HG02943 (cell line): ENCODE measurements around the gene CACNA2D3.
"Not testable (repeated sequence)": the region's sequence is repeated elsewhere in the genome, so short reads cannot be mapped to it uniquely, and the experiment has no call there.

Source experiments
- ATAC-seq: cut with Tn5 transposase; IDR thresholded peaks from one replicate; pipeline ENCODE4 v1.9.1; 2021; ENCODE audit warnings: mild to moderate bottlenecking, low read depth, moderate library complexity; ENCODE audit not compliant: unreplicated experiment

CACNA2D3 gene

DNA sequence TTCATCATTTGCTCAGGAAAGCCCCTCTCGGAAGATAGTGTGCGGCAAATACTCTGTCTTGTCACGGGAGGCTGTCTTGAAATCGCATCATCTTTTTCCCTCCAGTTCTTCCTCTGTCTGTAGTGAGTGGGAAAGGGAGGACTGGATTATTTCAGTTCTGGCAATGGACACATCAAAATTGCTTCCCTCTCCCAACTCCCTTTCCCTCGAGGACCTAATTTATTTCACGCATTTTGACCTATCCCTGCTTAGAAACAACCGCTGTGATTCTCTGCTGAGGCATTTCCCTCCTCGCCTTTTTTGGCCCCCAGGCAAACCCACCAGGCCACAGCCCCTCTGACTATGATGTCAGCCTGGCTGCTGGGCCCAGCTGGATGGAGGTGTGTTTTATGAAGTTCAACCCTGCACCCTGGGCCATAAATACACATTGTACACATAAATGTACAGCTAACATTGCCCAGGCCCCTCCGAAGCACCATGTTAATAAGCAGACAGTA lies 944.2 kb downstream of the CACNA2D3 start:
- no peak for ATAC-seq

DNA sequence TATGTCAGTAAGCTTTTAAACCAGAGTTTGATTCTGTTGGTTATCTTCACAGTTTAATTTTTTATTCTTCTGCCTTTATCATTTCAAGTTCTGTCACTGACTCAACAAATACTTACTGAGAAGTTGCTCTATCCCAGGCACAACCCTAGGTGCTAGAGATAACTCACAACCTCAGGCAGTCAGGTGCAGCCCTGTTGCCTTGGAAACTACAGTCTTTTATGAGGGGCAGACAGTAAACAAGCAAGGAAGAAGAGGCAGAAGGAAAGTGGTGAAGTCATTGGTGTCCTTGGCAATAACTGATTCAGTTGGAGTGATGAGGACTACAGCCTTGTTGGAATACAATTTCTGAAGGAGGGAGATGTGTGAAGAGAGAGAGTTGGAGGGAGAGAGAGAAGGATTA lies 947.6 kb downstream of the CACNA2D3 start:
- ATAC-seq: no peak

DNA sequence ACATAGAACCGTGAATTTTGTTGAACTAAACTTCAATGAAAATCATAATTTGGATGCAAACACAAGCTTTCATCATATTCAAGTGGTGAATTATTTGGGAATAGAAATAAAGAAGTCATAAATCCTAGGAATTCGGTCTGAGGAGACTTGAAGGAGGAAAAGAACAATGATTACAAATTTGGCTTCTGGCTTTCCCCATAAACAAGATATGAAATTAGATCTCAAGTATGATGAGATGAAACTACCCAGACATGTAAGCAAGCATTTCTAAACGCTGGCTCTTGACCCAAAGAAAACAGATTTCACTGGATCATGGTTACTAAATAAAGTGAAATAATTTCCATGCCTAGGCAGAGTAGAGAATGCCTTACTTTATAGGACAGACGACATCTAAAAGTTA lies 952.4 kb downstream of the CACNA2D3 start:
- ATAC-seq: no peak

DNA sequence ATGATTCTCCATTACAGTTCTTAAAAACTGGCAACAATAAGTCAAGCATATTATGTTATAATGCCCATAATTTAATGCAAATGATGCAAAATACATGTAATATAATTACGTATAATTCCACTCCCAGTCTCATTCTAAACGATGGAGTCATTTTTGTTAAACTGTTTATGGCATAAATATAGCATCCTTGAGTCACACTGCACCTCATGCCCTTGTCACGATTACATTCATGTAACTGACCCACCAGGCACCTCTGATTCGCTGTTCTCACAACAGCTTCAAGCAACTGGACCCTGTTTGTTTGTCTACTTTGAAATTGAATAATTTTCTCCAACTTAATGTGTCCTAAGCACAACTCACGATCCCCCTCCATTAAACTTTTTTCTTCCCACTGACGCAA lies 953.5 kb downstream of the CACNA2D3 start:
- no peak for ATAC-seq

DNA sequence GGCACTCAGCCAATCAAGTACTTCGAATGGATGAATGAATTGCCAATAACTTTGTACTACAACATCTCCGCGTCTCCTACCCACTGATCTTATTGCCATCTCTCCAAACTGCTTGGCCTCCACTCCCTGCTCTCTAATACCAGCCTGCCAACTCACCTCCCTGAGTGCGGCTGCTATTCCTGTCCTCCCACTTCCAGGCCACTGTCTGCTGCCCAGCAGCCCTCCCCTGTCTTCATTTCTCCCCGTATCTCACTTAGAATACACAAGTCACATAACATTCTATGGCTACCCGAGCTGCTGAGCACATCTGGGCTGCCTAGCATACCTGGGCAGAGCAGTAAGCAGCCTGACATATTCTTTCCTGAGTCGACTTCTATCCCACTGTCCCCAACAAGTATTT lies 955.4 kb downstream of the CACNA2D3 start:
- ATAC-seq: no peak

DNA sequence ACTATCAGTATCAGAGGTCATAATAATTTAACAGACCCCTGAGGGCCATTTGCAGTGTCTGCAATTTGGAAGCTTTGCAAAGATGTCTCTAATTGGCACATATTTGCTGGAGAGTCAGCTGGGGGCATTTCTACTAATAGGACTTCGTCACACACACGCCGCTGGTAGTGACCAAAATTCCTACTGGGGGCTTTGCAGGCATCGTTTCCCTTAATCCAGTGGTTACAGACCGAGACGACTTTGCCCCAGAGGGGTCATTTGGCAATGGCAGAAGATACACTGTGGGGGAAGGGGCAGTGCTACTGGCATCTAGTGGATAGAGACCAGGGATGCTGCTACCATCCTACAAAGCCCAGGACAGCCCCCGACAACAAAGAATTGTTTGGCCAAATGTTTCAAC lies 956.5 kb downstream of the CACNA2D3 start:
- ATAC-seq: no peak

DNA sequence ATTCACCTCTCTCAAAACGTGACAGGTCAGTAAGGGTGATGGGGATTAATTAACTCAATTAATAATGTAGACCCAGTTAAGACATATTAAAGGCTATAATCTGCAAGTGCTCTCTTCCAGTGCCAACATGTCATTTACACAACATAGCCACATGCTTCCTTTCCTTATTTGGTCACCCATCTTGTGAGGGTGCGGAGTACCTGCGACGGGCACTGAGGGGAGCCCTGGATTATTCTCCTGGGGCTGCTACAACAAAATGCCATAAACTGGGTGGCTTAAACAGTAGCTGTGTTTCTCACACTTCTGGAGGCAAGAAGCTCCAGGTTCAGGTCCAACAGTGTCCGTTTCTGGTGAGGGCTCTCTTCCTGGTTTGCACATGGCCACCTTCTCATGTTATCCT lies 962.9 kb downstream of the CACNA2D3 start:
- ATAC-seq: no peak

DNA sequence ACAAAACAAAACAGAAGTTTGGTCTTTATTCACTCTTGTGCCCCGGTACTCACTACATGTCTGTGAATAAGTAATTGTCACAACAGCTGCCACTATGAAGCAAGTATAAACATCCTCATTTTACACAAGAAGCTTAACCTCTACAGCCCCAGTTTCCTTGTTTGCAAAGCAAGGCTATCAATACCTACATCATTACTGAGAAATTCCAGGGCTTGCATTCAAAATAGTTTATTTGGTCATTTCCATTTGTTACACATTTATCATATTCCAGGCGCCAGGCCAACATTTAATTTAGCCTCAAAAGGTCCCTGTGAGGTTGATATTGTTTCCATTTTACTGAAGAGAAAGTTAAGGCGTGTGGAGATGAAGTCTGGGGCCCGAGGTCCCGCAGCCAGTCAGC lies 966.9 kb downstream of the CACNA2D3 start:
- ATAC-seq: no peak

DNA sequence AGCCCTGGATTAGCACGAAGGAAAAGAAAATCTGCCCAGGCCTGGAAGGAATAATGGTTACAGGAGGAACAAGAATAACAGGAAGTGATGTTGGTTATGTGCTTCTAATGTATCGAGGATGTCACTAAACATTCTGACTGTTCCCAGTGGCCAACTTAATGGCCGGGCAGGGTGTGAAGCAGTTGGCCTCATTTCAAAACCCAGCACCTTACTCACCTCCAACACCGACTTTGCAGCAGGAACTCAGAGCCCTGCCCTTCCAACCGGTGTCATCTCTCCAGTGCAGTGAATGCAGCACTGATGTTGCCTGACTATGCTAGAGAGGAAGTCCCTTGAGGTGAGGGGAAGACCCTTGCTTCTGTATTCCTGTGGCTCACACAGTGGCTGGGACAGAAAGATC lies 967.9 kb downstream of the CACNA2D3 start:
- ATAC-seq: no peak

DNA sequence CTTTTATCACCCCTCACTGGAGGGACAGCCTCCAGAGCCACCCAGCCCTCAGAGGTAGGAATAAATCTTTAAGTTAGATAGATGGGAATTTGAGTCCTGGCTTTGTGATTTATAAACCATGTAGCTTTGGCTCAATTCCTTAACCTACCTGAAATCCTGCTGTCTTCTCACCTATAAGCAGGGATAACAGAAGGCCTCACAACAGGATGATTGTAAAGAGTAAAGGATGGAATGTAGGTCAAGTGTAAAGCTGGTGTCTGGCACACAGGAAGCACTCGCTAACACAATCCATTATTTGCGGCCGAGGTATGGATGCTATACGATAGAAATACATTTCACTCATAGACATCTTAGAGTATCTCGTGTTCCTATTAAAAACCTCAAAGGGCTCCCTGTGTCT lies 968.4 kb downstream of the CACNA2D3 start:
- ATAC-seq: no peak

DNA sequence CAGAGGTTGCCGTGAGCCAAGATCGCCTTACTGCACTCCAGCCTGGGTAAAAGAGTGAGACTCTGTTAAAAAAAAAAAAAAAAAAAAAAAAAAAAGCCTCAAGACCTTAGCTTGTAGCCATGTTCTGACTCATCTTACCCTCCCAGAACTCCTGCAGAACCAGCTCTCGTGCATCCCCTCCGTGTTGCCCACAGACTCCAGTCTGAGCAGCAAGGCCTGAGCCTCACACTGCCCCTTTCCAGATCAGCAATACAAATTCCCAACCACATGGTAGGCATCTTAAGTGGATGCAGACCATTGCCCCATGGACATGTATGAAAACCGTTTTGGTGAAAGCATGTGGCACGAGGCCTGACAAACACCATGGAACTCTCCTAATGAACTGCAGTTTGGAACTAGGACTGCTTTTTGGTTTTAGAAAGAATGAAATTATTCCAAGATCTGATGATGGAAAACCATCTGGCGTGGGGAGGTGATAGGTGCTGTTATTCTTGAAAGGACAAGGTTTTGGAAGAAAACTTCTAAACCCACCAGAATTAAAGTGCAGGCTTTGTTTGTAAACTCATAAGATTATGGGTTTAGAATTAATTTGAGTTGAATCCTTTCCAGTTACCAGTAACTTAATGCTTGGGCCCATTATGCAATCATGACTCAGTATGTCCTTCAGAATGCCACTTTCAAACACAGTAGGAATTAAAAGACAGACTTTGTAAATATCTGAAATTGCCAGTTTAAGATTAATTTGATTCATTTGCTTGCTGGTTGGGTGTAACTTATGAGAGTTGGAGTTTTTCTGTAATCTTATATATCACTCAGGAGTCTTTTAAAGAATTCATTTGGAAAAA lies 969.3 kb downstream of the CACNA2D3 start:
- no peak for ATAC-seq

DNA sequence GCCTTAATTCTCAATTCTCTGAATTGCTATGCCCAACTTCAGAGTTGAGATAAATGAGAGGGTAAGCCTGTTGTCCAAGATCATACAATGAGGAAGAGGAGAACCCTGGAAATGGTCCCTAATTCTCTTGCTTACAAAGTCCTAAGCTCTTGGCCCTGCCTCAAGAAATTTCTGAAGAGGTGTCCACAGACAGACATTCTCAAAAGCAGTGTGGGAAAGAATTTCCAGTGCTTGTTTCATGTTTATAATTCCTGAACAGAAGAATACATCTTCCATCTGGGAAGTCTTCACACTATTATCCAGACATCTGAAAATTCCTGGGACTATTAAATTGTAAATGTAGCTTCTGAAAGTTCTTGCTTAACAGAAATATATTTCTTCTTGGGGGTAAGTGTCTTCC lies 972.3 kb downstream of the CACNA2D3 start:
- no peak for ATAC-seq

DNA sequence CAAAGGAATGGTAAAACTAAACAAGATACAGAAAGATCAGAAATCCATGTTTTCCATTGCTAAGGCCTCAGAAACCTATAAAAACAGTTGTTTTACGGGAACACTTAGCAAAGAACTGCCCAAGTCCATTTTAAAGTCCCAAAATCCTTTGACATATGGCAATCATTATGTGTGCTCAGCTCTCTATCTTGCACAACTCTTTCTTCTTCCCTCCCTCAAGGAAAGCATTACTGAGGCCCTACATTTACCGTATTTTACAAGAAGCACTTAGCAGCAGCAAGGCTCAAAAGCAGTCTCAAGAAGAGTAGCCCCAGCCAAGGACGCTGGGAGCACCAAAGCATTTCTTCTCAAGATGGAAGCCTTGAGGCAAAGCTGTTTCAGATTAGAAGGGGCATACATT lies 975.1 kb downstream of the CACNA2D3 start:
- ATAC-seq: no peak

DNA sequence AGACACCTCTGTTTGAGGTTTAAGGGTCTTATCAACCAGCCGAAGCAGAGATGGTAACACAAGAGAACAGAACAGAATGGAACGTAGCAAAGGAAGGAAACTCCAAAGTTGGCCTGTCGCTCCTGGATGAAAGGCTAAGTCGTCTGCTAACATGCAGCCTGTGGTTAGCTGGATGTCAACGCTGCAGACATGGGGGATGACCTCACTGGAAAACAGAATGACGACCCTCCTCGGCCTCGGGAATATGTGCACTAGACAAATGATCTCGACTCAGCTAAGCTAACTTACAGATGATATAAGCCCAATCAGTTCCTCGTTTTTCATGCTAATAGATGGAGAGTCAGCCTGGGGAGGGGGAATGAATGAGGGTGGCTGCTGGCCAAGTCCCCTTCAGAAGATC lies 983.3 kb downstream of the CACNA2D3 start:
- ATAC-seq: no peak

DNA sequence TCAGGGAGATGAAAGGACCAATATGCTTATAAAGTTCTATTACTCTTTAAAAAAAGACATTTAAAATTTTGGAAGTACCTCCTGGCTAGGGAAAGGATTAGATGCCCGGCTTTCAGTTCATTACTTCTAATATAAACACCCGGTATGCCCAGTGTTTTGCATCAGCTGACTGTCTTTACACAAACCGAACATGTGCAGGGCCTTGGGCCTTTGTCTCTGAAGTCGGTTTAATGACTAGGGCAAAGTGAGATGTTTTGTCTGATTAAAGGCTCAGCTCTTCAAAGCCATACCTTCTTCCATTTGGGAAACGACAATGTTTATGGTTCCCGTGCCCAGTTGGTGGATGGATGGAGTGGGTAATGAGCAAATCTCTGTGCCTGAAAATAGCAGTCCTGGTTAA lies 984.8 kb downstream of the CACNA2D3 start:
- ATAC-seq: no peak

DNA sequence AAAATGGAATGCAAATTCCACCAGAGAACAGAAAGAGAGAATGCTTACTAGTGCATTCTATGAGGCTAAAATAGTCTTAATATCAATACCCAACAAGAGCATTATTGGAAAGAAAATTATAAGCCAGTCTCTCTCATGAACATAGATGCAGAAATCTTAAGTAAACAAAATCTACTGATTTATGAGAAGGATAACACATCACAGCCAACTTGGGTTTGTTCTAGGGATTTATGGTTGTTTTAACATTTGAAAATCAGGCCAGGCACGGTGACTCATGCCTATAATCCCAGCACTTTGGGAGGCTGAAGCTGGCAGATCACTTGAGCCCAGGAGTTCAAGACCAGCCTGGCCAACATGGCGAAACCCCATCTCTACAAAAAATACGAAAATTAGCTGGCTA lies 989.6 kb downstream of the CACNA2D3 start:
- not testable (repeated sequence) for ATAC-seq

DNA sequence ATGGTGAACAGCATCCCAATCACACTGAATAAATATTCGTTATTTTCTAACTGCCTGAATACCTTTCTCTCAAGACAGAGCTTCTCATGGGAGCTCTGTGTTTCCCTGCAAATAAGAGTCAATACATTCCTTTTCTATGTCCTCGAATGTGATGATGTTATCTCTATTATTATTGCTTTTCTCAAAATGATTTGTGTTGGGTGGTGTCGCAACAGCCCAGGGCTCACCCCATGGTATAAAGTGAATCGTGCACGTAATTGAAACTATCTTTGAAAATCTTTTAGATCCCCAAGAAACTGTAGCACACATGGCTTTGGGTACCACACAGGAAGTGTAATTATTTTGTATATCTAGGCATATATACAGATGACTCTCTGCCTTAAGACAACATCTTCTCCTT lies 996.1 kb downstream of the CACNA2D3 start:
- ATAC-seq: no peak

DNA sequence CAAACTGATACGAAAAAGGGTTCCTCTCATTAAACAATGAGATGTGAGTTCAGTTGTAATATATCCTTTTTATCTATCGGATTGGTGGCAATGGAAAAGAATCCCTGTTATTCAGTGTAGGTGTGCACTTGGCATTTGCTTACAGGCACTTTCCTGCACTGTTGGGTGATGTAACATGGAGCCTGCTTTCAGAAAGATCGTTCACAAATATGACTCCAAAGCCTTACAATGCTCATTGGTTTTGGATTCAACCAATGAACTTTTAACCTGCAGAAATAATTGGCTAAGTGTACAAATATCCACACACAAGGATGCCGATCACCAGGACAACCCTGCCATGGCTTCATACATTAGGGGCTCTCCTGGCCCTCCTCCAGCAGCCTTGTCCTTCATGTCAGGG lies 996.9 kb downstream of the CACNA2D3 start:
- ATAC-seq: no peak

DNA sequence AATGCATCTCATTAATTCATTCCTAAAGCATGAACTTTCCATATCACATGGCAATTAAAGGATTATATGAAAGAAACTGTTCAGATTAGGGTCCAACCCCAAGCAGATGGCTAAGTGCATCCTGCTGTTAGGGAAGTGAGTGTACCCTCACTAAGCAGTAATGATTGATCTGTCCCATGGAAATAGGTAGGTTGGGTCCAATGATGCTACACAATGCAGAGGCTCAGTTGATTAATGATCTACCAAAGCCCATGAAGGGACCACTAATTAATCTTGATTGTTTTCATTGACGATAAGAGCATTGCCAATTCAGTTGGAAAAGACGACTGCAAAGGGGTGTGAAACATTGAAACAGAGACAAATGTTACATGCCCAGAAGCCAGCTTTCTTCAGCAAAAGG lies 1000.0 kb downstream of the CACNA2D3 start:
- ATAC-seq: no peak
